LNCaP clone FGC (cell line): ENCODE results near the gene SERGEF.

Source experiments
- DNase-seq: peaks from one replicate; pipeline ENCODE4 v3.0.0-alpha.2; 2011; ENCODE audit warnings: low read depth
- H3K4me3 ChIP-seq: 2 replicates; pipeline ENCODE4 v1.5.1; 2011; ENCODE audit warnings: mild to moderate bottlenecking, low read depth, low read length, control low read depth
- CTCF ChIP-seq: IDR thresholded peaks from 2 replicates; pipeline ENCODE4 v1.5.1; 2012; ENCODE audit warnings: mild to moderate bottlenecking; ENCODE audit not compliant: control insufficient read depth, insufficient read depth; ENCODE audit errors: extremely low read depth

Gene SERGEF

GRCh38 chr11:17790453-17790852 is 222.4 kb downstream of the SERGEF start:
- no peak overlapping the region for H3K4me3 ChIP-seq
- TF ChIP-seq CTCF = no peak
- DNase-seq = no peak

- no peak overlapping the region for H3K4me3 ChIP-seq
- no peak for TF ChIP-seq CTCF
- no peak for DNase-seq
Observed at GRCh38 chr11:17788084-17788483, 224.8 kb downstream of the SERGEF start.

GRCh38 chr11:17786824-17787525 is 225.9 kb downstream of the SERGEF start:
- H3K4me3 ChIP-seq = no peak overlapping the region
- TF ChIP-seq CTCF = no peak
- no peak for DNase-seq

GRCh38 chr11:17783878-17784277 is 229.0 kb downstream of the SERGEF start:
- DNase-seq = no peak
- no peak for TF ChIP-seq CTCF

GRCh38 chr11:17782603-17783337 is 230.1 kb downstream of the SERGEF start:
- H3K4me3 ChIP-seq = no peak overlapping the region
- TF ChIP-seq CTCF = no peak
- no peak for DNase-seq

More at GRCh38 chr11:17783878-17784277, 229.0 kb downstream of the SERGEF start:
- no peak overlapping the region for H3K4me3 ChIP-seq

- no peak overlapping the region for H3K4me3 ChIP-seq
- no peak for TF ChIP-seq CTCF
- DNase-seq = no peak
Observed at GRCh38 chr11:17782145-17782544, 230.7 kb downstream of the SERGEF start.
